Peyer's patch (tissue), 4 donors: Measurements from ENCODE around the gene CYSTM1. TPM values are rescaled to one million over a fixed set of nuclear protein-coding genes. Genes with fewer than 3 reads are reported as not detected.

Experiments used
- DNase-seq, 3 donors: peaks; one replicate each; pipeline ENCODE4 v3.0.0-alpha.2; 2017 to 2019
- H3K27ac ChIP-seq, 4 donors: fragments of 200-600 bp; sonication (generic); one replicate each; pipeline ENCODE4 v1.5.1; 2016 to 2019
- H3K27me3 ChIP-seq, 2 donors: fragments of 200-600 bp; sonication (generic); one replicate each; pipeline ENCODE4 v1.5.1; 2019
- H3K36me3 ChIP-seq, 3 donors: fragments of 200-600 bp; sonication (generic); one replicate each; pipeline ENCODE4 v1.5.1; 2016 to 2019
- H3K4me1 ChIP-seq, 4 donors: fragments of 200-600 bp; sonication (generic); one replicate each; pipeline ENCODE4 v1.5.1; 2016 to 2019
- H3K4me3 ChIP-seq, 4 donors: fragments of 200-600 bp; sonication (generic); 1 replicate in 3 of 4; 2 replicates in 1 of 4; pipeline ENCODE4 v1.5.1; 2016 to 2019; ENCODE audit warnings: mild to moderate bottlenecking in 1 of 4
- H3K9me3 ChIP-seq, 4 donors: fragments of 200-600 bp; sonication (generic); one replicate each; pipeline ENCODE4 v1.5.1; 2016 to 2019; ENCODE audit warnings: mild to moderate bottlenecking in 1 of 4
- CTCF ChIP-seq, 6 experiments: fragments of 450-650 bp in 4 of 6; fragments of 200-600 bp in 2 of 6; sonication (generic) in 1 of 6; IDR thresholded peaks; one replicate each; pipeline ENCODE4 v1.5.1; 2017 to 2019; ENCODE audit warnings: antibody characterized with exemption in 6 of 6, mild to moderate bottlenecking in 3 of 6, moderate library complexity in 1 of 6
- POLR2A ChIP-seq, 2 donors: fragments of 450-650 bp; IDR thresholded peaks; one replicate each; pipeline ENCODE4 v1.5.1; 2017; ENCODE audit warnings: antibody characterized with exemption in 2 of 2, mild to moderate bottlenecking in 2 of 2, moderate library complexity in 2 of 2
- total RNA-seq, 4 donors: library from RNA; depleted of rRNA; stranded (reverse); fragments of >200 nt; gene quantifications; one replicate each; pipeline ENCODE4 v1.1.0, GENCODE V29; 2016

CYSTM1 gene
- total RNA-seq, 4 donors from 2014 or later: 60.2 to 185 (median 140) TPM

GRCh38 chr5:140145818-140146522, 29.0 kb upstream of the CYSTM1 start:
- peak in 5 of 6 experiments; percentile 61 to 88 (median 81) for TF ChIP-seq CTCF (IDR thresholded peaks at IDR 0.05)
- no peak for TF ChIP-seq POLR2A (IDR thresholded peaks at IDR 0.05)

GRCh38 chr5:140146523-140146842, 28.5 kb upstream of the CYSTM1 start:
- Histone ChIP-seq H3K4me3 (peak overlapping the region in 2 of 4 donors; percentile 54 to 60), H3K4me1 (peaks cover 13 to 26% (median 14%) of the 10 kb centered on the region in 4 donors)

More at GRCh38 chr5:140145818-140146522, 29.0 kb upstream of the CYSTM1 start:
- Histone ChIP-seq H3K27me3 (no peaks in the 10 kb centered on the region), H3K36me3 (no peaks in the 10 kb centered on the region), H3K4me1 (peaks cover 13 to 26% (median 14%) of the 10 kb centered on the region in 4 donors), H3K4me3 (peak overlapping the region; percentile 27 to 60 (median 46)), H3K27ac (no peak overlapping the region), H3K9me3 (no peaks in the 10 kb centered on the region)
- DNase-seq: peak; percentile 35 to 87 (median 84)

GRCh38 chr5:140147460-140147859, 27.5 kb upstream of the CYSTM1 start:
- no peak for DNase-seq
- Histone ChIP-seq H3K27me3 (no peaks in the 10 kb centered on the region), H3K9me3 (no peaks in the 10 kb centered on the region), H3K36me3 (no peaks in the 10 kb centered on the region), H3K4me1 (peaks cover 13 to 22% (median 14%) of the 10 kb centered on the region in 4 donors), H3K27ac (no peak overlapping the region), H3K4me3 (no peak overlapping the region)
- TF ChIP-seq CTCF (IDR thresholded peaks at IDR 0.05): no peak
- TF ChIP-seq POLR2A (IDR thresholded peaks at IDR 0.05): no peak

More at GRCh38 chr5:140146523-140146842, 28.5 kb upstream of the CYSTM1 start:
- no peak for DNase-seq
- Histone ChIP-seq H3K36me3 (no peaks in the 10 kb centered on the region), H3K27me3 (no peaks in the 10 kb centered on the region), H3K9me3 (no peaks in the 10 kb centered on the region), H3K27ac (no peak overlapping the region)
- TF ChIP-seq CTCF (IDR thresholded peaks at IDR 0.05): no peak

- DNase-seq: no peak
- Histone ChIP-seq H3K4me3 (no peak overlapping the region), H3K4me1 (peaks cover 12 to 20% (median 14%) of the 10 kb centered on the region in 4 donors), H3K27ac (no peak overlapping the region), H3K27me3 (no peaks in the 10 kb centered on the region), H3K36me3 (no peaks in the 10 kb centered on the region), H3K9me3 (no peaks in the 10 kb centered on the region)
- TF ChIP-seq CTCF (IDR thresholded peaks at IDR 0.05) (no peak), POLR2A (IDR thresholded peaks at IDR 0.05) (no peak)
These were observed 26.5 kb upstream of the CYSTM1 start for GRCh38 chr5:140148508-140148907.

- no peak overlapping the region for H3K4me3 ChIP-seq
- H3K4me1 ChIP-seq: peaks cover 6 to 14% (median 11%) of the 10 kb centered on the region in 4 donors
- no peaks in the 10 kb centered on the region for H3K36me3 ChIP-seq
- no peaks in the 10 kb centered on the region for H3K9me3 ChIP-seq
- TF ChIP-seq POLR2A (IDR thresholded peaks at IDR 0.05): no peak
- no peak for TF ChIP-seq CTCF (IDR thresholded peaks at IDR 0.05)
- no peak overlapping the region for H3K27ac ChIP-seq
- no peaks in the 10 kb centered on the region for H3K27me3 ChIP-seq
- no peak for DNase-seq
These were observed 24.8 kb upstream of the CYSTM1 start for GRCh38 chr5:140150201-140150600.
